Heart left ventricle (tissue), 13 donors: ENCODE measurements around the gene SLC7A9.

Experiments used
- POLR2A ChIP-seq, 2 donors: fragments of 450-650 bp; IDR thresholded peaks; one replicate each; pipeline ENCODE4 v1.6.1; 2017; ENCODE audit warnings: antibody characterized with exemption in 2 of 2, mild to moderate bottlenecking in 2 of 2, moderate library complexity in 2 of 2
- TF ChIP-seq, protein P1 (sequence below), 12 donors: fragments of 200-600 bp; sonication (generic) in 4 of 12; IDR thresholded peaks; one replicate each; pipeline versions ENCODE4 v1.5.0 to v1.8.0; 2018 to 2022; ENCODE audit warnings: antibody characterized with exemption in 12 of 12, mild to moderate bottlenecking in 5 of 12
- donor health status: ischemic (EF 13 %, LVEDD 7.1; RV severe dilation, severe dysfunction).
- donor health status: DM: no; HTN: yes; CAD: no.
- donor health status: DM: no; HTN: no; CAD: no.
- donor health status: ischemic (EF 25% LVEDD 6.9; RV normal size, moderate dysfunction).
- donor health status: ischemic (EF 25% LVEDD 5.7; RV mildly dilated, moderate dysfunction).
- donor health status: ischemic (EF 35%, LVEDD 5.7; RV mildly dilated, moderate dysfunction).
- donor health status: nonischemic (EF 11% LVEDD 7.7; RV severe dilation, severe dysfunction).
- donor health status: DM: yes; HTN: yes; CAD: no.
- donor health status: PGD.
- donor health status: ischemic (EF 29% LVEDD 5.4; RV normal size, mild dysfunction).
- donor health status: nonischemic (EF 23%, LVEDD 6.1; RV moderate dilation, normal function).

- TF ChIP-seq, protein P1, sequence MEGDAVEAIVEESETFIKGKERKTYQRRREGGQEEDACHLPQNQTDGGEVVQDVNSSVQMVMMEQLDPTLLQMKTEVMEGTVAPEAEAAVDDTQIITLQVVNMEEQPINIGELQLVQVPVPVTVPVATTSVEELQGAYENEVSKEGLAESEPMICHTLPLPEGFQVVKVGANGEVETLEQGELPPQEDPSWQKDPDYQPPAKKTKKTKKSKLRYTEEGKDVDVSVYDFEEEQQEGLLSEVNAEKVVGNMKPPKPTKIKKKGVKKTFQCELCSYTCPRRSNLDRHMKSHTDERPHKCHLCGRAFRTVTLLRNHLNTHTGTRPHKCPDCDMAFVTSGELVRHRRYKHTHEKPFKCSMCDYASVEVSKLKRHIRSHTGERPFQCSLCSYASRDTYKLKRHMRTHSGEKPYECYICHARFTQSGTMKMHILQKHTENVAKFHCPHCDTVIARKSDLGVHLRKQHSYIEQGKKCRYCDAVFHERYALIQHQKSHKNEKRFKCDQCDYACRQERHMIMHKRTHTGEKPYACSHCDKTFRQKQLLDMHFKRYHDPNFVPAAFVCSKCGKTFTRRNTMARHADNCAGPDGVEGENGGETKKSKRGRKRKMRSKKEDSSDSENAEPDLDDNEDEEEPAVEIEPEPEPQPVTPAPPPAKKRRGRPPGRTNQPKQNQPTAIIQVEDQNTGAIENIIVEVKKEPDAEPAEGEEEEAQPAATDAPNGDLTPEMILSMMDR (IDR thresholded peaks at IDR 0.05) = no peak
- TF ChIP-seq POLR2A (IDR thresholded peaks at IDR 0.05) = no peak
Observed at GRCh38 chr19:32877323-32877912, 7.9 kb upstream of the SLC7A9 start.
